Skeletal muscle tissue (tissue), 4 donors: Measurements from ENCODE around the gene TRPC4. TPM values are rescaled to one million over a fixed set of nuclear protein-coding genes. Genes with fewer than 3 reads are reported as not detected.
"Not testable (repeated sequence)": the region's sequence is repeated elsewhere in the genome, so short reads cannot be mapped to it uniquely, and the experiment has no call there.

Source experiments
- H3K27ac ChIP-seq: one replicate; pipeline ENCODE4 v1.7.0; 2013; ENCODE audit warnings: mild to moderate bottlenecking, low read depth, low read length, inconsistent platforms
- H3K27me3 ChIP-seq, 3 donors: one replicate each; pipeline ENCODE4 v1.7.0; 2013; ENCODE audit warnings: low read length in 3 of 3; ENCODE audit not compliant: control insufficient read depth in 3 of 3, insufficient read depth in 3 of 3
- H3K36me3 ChIP-seq, 3 donors: one replicate each; pipeline ENCODE4 v1.7.0; 2013; ENCODE audit warnings: low read length in 3 of 3; ENCODE audit not compliant: control insufficient read depth in 3 of 3, insufficient read depth in 3 of 3
- H3K4me1 ChIP-seq, 3 donors: one replicate each; pipeline ENCODE4 v1.7.0; 2013; ENCODE audit warnings: low read length in 3 of 3, mild to moderate bottlenecking in 3 of 3; ENCODE audit not compliant: control insufficient read depth in 3 of 3, insufficient read depth in 3 of 3
- H3K4me3 ChIP-seq, 3 donors: one replicate each; pipeline ENCODE4 v1.7.0; 2013; ENCODE audit warnings: low read length in 3 of 3
- H3K9ac ChIP-seq, 3 donors: one replicate each; pipeline ENCODE4 v1.7.0; 2013; ENCODE audit warnings: low read length in 3 of 3, mild to moderate bottlenecking in 3 of 3, moderate library complexity in 2 of 3, low read depth in 1 of 3
- H3K9me3 ChIP-seq, 3 donors: one replicate each; pipeline ENCODE4 v1.7.0; 2013; ENCODE audit warnings: low read length in 3 of 3; ENCODE audit not compliant: control insufficient read depth in 3 of 3
- total RNA-seq: library from RNA; depleted of rRNA; stranded (reverse); fragments of >200 nt; gene quantifications from one replicate; pipeline ENCODE4 v1.2.3, GENCODE V29; 2014
- donor health status: Osteomylitis.

The TRPC4 gene
- total RNA-seq, 1 donor from 2014 or later = 1.6 TPM

DNA sequence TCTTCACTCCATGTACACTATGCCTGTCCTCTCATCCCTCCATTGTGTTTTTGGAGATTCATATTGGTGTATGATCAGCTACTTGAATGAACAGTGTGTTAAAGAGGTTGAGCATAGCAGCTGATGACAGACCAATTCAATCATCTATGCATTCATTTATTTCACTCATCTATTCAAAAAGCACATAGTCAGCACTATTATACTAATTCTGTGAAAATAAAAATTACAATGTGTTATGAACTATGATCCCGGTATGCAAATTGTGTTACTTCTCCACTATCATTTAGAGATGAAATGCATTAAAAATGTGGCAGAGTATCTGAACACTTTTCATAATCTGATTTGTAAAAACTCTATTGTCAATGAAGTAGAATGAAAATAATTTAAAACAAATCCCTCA, 5.9 kb downstream of the TRPC4 start:
- Histone ChIP-seq H3K27me3 (peaks cover 0 to 3% (median 2%) of the 10 kb centered on the region in 3 donors), H3K9me3 (no peaks in the 10 kb centered on the region)

DNA sequence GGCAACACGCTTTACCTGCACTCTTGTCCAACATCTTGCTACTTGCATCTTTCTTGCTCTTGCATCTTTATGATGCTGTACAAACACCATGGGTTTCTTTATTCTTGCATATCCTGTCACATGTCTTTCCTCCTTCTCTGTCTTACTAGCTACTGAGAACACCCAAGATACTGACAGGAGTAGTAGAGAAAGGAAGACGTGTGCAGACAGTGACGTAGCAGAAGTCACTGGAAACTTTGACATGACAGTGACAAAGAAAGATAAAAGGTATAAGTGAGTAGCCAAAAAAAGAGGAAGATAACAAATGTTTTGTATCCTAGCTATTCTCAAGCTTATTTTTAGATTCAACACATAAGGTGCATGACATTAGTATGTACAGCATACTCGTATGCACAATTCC, 34.2 kb downstream of the TRPC4 start:
- no peaks in the 10 kb centered on the region for H3K9me3 ChIP-seq
- no peaks in the 10 kb centered on the region for H3K36me3 ChIP-seq
- H3K27me3 ChIP-seq = no peaks in the 10 kb centered on the region
- H3K4me3 ChIP-seq = no peak overlapping the region
- no peak overlapping the region for H3K9ac ChIP-seq
- H3K4me1 ChIP-seq = no peaks in the 10 kb centered on the region
- no peak overlapping the region for H3K27ac ChIP-seq

More for the DNA sequence above, 5.9 kb downstream of the TRPC4 start:
- Histone ChIP-seq H3K27ac (no peak overlapping the region), H3K4me1 (peaks cover 0 to under 1% (median 0%) of the 10 kb centered on the region in 3 donors), H3K4me3 (no peak overlapping the region), H3K9ac (no peak overlapping the region), H3K36me3 (no peaks in the 10 kb centered on the region)

DNA sequence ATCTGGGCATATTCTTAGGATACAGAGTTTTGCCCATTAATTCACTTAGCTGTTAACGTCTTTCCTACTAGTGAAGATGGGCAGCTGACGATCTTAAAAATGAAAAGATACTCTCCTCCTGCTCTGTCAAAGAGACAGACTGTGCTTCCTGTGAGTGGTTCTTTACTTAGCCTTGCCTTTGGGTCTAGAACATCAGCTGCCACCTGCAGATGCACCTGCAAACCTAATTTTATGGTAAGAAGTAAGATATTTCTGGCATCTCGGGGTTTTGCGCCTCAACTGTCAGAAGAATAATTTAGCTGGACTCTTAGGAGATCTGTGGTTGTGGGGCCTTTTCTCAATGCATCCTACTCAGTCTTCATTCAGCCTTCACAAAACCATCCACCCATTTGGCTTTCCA, 36.2 kb downstream of the TRPC4 start:
- Histone ChIP-seq H3K4me1 (no peaks in the 10 kb centered on the region), H3K27me3 (no peaks in the 10 kb centered on the region), H3K36me3 (no peaks in the 10 kb centered on the region), H3K9me3 (no peaks in the 10 kb centered on the region), H3K27ac (no peak overlapping the region), H3K9ac (no peak overlapping the region), H3K4me3 (no peak overlapping the region)

DNA sequence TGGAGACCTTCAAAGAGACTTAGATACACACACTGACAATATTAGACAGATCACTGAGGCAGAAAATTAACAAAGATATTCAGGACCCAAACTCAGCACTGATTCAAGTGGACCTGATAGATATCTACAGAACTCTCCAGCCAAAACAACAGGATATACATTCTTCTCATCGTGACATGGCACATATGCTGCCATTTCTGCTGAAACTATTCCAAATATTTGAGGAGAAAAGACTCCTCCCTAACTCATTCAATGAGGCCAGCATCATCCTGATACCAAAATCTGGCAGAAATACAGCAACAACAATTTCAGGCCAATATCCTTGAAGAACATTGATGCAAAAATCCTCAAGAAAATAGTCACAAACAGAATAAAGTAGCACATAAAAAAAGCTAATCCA, 53.3 kb downstream of the TRPC4 start:
- Histone ChIP-seq H3K4me3 (no peak overlapping the region), H3K27me3 (no peaks in the 10 kb centered on the region), H3K27ac (no peak overlapping the region), H3K4me1 (no peaks in the 10 kb centered on the region), H3K36me3 (no peaks in the 10 kb centered on the region), H3K9ac (no peak overlapping the region), H3K9me3 (no peaks in the 10 kb centered on the region)

DNA sequence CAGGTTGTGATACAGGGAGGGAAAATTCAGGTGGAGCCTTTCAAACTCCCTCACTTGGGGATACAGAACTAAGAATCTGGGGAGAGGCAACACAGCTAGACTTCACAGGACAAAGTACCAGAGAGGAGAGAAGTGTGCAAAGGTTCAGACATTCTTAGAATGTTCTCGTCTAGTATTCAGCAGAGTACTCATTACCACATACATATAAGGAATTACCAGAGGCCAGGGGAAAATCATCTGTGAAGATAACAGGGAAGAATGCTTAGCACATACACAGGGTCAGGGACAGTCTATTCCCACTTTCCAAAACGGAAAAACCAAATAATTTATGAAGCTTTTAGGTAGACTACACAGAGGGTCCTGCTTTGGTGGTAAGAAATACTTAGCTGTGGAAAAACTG, 58.1 kb downstream of the TRPC4 start:
- H3K36me3 ChIP-seq = no peaks in the 10 kb centered on the region

DNA sequence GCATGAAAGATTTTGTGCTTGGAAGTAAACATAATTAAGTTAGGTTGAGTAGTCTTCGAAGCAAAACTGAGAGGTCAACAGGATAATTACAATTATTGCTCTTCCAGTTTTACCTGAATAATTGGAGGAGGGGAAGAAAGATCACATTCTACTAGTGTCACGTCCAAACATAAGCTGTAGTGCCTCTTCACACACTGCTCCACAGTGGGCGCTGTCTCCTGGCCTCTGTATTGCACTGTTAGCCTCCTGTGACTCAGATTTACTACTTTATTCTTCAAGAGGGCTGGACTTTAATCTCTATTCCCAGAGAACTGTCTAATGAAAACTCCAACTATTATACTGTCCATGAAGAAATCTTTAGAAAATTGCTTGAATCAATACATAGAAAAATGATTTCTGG, 62.9 kb downstream of the TRPC4 start:
- Histone ChIP-seq H3K36me3 (no peaks in the 10 kb centered on the region), H3K27ac (no peak overlapping the region), H3K4me1 (no peaks in the 10 kb centered on the region), H3K4me3 (no peak overlapping the region), H3K27me3 (no peaks in the 10 kb centered on the region), H3K9ac (no peak overlapping the region), H3K9me3 (no peaks in the 10 kb centered on the region)

More for the DNA sequence above, 58.1 kb downstream of the TRPC4 start:
- Histone ChIP-seq H3K27me3 (no peaks in the 10 kb centered on the region), H3K4me1 (no peaks in the 10 kb centered on the region), H3K9ac (no peak overlapping the region), H3K4me3 (no peak overlapping the region), H3K9me3 (no peaks in the 10 kb centered on the region), H3K27ac (no peak overlapping the region)

DNA sequence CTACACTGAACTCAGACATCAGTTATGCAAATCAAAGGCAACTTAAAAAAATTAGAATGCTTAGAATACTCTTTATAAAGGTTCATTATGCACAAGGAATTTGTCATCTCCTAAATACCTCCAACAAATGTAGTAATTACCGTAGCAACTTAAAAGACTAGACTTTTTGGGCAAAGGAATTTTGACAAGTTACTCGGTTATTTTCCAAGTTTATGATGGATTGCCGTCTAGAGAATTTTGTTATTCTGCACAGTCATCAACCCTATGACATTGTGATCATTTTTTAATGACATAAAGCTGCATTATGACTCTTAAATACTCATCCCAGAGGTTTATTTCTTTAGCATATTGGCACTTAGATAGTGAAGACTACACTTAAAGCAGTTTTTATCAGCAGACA, 71.9 kb downstream of the TRPC4 start:
- H3K4me3 ChIP-seq = no peak overlapping the region
- peaks cover 0 to 2% (median 0%) of the 10 kb centered on the region in 3 donors for H3K27me3 ChIP-seq
- no peaks in the 10 kb centered on the region for H3K4me1 ChIP-seq
- H3K36me3 ChIP-seq = no peaks in the 10 kb centered on the region
- H3K27ac ChIP-seq = no peak overlapping the region
- no peak overlapping the region for H3K9ac ChIP-seq
- no peaks in the 10 kb centered on the region for H3K9me3 ChIP-seq

DNA sequence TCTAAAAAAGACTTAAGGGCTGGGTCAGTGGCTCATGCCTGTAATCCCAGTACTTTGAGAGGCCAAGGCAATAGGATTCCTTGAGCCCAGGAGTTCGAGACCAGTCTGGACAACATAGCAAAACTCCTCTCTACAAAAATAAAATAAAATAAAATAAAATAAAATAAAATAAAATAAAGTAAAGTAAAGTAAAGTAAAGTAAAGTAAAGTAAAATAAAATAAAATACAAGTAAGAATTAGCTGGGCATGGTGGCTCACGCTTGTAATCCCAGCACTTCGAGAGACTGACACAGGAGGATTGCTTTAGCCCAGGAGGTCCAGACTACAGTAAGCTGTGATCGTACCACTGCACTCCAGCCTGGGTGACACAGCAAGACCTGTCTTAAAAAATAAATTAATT, 72.8 kb downstream of the TRPC4 start:
- not testable (repeated sequence) for H3K9ac ChIP-seq, H3K36me3 ChIP-seq, H3K4me3 ChIP-seq, H3K27ac ChIP-seq, H3K9me3 ChIP-seq, H3K27me3 ChIP-seq, H3K4me1 ChIP-seq

DNA sequence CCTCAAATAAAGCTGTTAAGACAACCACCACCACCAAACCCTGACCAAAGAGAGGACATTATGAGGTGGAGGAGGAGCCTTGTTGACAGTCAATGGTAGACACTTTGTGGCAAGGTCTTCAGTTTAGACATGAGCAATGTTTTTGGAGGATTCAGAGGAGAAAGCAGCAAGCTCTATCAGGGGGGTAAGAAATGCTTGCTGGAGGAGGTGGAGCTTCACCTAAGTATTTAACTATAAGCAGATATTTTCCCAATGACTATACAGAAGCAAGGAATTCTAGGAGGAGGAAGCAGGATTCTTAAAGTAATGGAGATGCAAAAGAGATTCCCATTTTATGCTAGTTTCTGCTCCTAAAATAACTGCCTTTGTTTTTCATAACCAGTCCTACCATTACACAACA, 74.2 kb downstream of the TRPC4 start:
- no peak overlapping the region for H3K4me3 ChIP-seq
- no peaks in the 10 kb centered on the region for H3K36me3 ChIP-seq
- H3K9me3 ChIP-seq = no peaks in the 10 kb centered on the region
- no peaks in the 10 kb centered on the region for H3K4me1 ChIP-seq
- H3K9ac ChIP-seq = no peak overlapping the region
- H3K27ac ChIP-seq = no peak overlapping the region
- peaks cover 0 to 2% (median 0%) of the 10 kb centered on the region in 3 donors for H3K27me3 ChIP-seq

DNA sequence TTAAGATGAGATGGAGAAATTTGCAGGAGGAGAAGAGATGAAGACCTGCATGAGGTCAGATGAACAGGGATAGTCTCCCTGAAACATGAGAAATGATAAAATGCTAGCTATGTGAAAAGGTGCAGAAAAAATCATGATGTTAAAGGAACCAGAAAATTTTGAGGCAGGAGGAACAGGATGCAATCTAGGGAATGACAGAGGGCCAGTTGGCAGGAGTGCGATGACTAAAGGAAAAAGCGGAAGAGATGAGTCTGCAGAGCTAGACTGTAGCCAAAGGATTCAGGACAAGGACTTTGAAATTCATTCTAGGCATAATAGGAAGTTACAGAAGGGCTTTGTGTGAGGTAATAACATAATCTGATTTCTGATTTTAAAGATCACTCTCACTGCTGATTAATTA, 77.9 kb downstream of the TRPC4 start:
- Histone ChIP-seq H3K4me3 (no peak overlapping the region), H3K27ac (no peak overlapping the region), H3K4me1 (no peaks in the 10 kb centered on the region), H3K27me3 (peaks cover 0 to 2% (median 0%) of the 10 kb centered on the region in 3 donors), H3K9me3 (no peaks in the 10 kb centered on the region), H3K9ac (no peak overlapping the region), H3K36me3 (no peaks in the 10 kb centered on the region)

DNA sequence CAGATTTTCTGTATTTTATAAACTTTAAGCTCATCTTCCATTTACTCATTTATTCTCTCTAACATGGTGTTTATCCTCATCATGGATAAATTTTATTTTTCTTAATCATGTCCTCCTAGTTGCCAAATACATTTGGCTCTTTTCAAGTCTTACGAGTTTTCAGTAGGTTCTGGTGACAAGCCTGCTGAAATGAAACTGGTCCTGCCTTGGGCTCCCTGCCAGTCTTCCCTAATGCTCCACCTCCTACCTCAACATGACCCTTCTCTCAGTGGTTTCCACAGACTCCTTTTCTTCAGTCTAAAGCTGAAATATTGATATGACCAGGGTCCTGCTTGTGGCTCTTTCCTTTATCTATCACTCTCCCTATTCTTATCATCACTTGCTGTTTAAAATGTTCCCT, 81.2 kb downstream of the TRPC4 start:
- H3K4me1 ChIP-seq = no peaks in the 10 kb centered on the region
- no peaks in the 10 kb centered on the region for H3K36me3 ChIP-seq
- H3K4me3 ChIP-seq = no peak overlapping the region
- H3K9ac ChIP-seq = no peak overlapping the region
- H3K27ac ChIP-seq = no peak overlapping the region
- no peaks in the 10 kb centered on the region for H3K9me3 ChIP-seq
- no peaks in the 10 kb centered on the region for H3K27me3 ChIP-seq
